Gastroesophageal sphincter (tissue), 3 donors: ENCODE data around the gene CNP.

Experiments
- CTCF ChIP-seq, 4 experiments: fragments of 200-600 bp in 2 of 4; fragments of 450-650 bp in 2 of 4; sonication (generic) in 1 of 4; IDR thresholded peaks; one replicate each; pipeline ENCODE4 v1.5.1; 2017 to 2019; ENCODE audit warnings: antibody characterized with exemption in 4 of 4, mild to moderate bottlenecking in 2 of 4, moderate library complexity in 2 of 4
- POLR2AphosphoS5 ChIP-seq: sonication (generic); formaldehyde crosslinking; IDR thresholded peaks from one replicate; pipeline ENCODE4 v1.6.1; 2017; ENCODE audit warnings: antibody characterized with exemption

- TF ChIP-seq CTCF (IDR thresholded peaks at IDR 0.05) (no peak), POLR2AphosphoS5 (no peak)
Measured at GRCh38 chr17:41944943-41945342, 21.7 kb upstream of the CNP start.
